HK-2 (cell line): ENCODE measurements around the gene FOXJ1.
"Not testable (repeated sequence)": the region's sequence is repeated elsewhere in the genome, so short reads cannot be mapped to it uniquely, and the experiment has no call there.

Experiments used
- DNase-seq: peaks from one replicate; pipeline ENCODE4 v3.0.0-alpha.2; 2018; ENCODE audit not compliant: unreplicated experiment

The FOXJ1 gene

GRCh38 chr17:76141212-76142038 lies at the start of gene FOXJ1:
FOXJ1 (minus strand) TSS chr17:76141245; CDS start chr17:76140395, 850 bp downstream.
- peak; percentile 89 for DNase-seq

- DNase-seq, result no peak
Observed at GRCh38 chr17:76189741-76190140, 48.7 kb upstream of the FOXJ1 start.

- no peak for DNase-seq
Observed at GRCh38 chr17:76189247-76189646, 48.2 kb upstream of the FOXJ1 start.

- no peak for DNase-seq
Observed at GRCh38 chr17:76188213-76189016, 47.4 kb upstream of the FOXJ1 start.

- not testable (repeated sequence) for DNase-seq
Observed at GRCh38 chr17:76186774-76187173, 45.7 kb upstream of the FOXJ1 start.

GRCh38 chr17:76184290-76184689 lies 43.2 kb upstream of the FOXJ1 start:
- no peak for DNase-seq

- DNase-seq, result peak; percentile 93
Observed at GRCh38 chr17:76182016-76182764, 41.1 kb upstream of the FOXJ1 start.

GRCh38 chr17:76179496-76180467 lies 38.7 kb upstream of the FOXJ1 start:
- DNase-seq, result no peak

GRCh38 chr17:76178124-76178523 lies 37.1 kb upstream of the FOXJ1 start:
- no peak for DNase-seq

GRCh38 chr17:76176701-76177574 lies 35.9 kb upstream of the FOXJ1 start:
- DNase-seq, result no peak

- DNase-seq, result no peak
Observed at GRCh38 chr17:76174037-76174436, 33.0 kb upstream of the FOXJ1 start.

- no peak for DNase-seq
Observed at GRCh38 chr17:76173474-76173873, 32.4 kb upstream of the FOXJ1 start.

GRCh38 chr17:76171706-76172105 lies 30.7 kb upstream of the FOXJ1 start:
- DNase-seq, result no peak

- no peak for DNase-seq
Observed at GRCh38 chr17:76170114-76170513, 29.1 kb upstream of the FOXJ1 start.

GRCh38 chr17:76166906-76167305 lies 25.9 kb upstream of the FOXJ1 start:
- DNase-seq, result no peak

- no peak for DNase-seq
Observed at GRCh38 chr17:76166168-76166567, 25.1 kb upstream of the FOXJ1 start.

GRCh38 chr17:76164331-76164730 lies 23.3 kb upstream of the FOXJ1 start:
- no peak for DNase-seq

GRCh38 chr17:76163919-76164318 lies 22.9 kb upstream of the FOXJ1 start:
- DNase-seq, result no peak

GRCh38 chr17:76161619-76162266 lies 20.7 kb upstream of the FOXJ1 start:
- DNase-seq, result no peak
